Liver (tissue), 3 donors: ENCODE data around the gene CABP4.

Experiments
- EGR1 ChIP-seq, 2 donors: IDR thresholded peaks; 2 replicates each; pipeline ENCODE4 v1.6.1; 2016 to 2018; ENCODE audit warnings: antibody characterized with exemption in 2 of 2, low read depth in 2 of 2
- HNF4G ChIP-seq: IDR thresholded peaks from 2 replicates; pipeline ENCODE4 v1.6.1; 2016; ENCODE audit warnings: antibody characterized with exemption
- TAF1 ChIP-seq: conservative IDR thresholded peaks from 2 replicates; pipeline ENCODE4 v1.6.1; 2016; ENCODE audit warnings: antibody characterized with exemption, mild to moderate bottlenecking
- YY1 ChIP-seq: IDR thresholded peaks from 2 replicates; pipeline ENCODE4 v1.6.1; 2016; ENCODE audit warnings: antibody characterized with exemption, mild to moderate bottlenecking
- TF ChIP-seq, protein P1 (sequence below): fragments of 150-350 bp; IDR thresholded peaks from 2 replicates; pipeline ENCODE4 v1.5.1; 2017; ENCODE audit warnings: improper control_type of control experiment, low read depth, low read length; ENCODE audit not compliant: missing input control
- TF ChIP-seq, protein P2 (sequence below): IDR thresholded peaks from 2 replicates; pipeline ENCODE4 v1.6.1; 2016; ENCODE audit warnings: antibody characterized with exemption
- donor health status: healthy.
- donor health status: healthy.

- TF ChIP-seq, protein P1, sequence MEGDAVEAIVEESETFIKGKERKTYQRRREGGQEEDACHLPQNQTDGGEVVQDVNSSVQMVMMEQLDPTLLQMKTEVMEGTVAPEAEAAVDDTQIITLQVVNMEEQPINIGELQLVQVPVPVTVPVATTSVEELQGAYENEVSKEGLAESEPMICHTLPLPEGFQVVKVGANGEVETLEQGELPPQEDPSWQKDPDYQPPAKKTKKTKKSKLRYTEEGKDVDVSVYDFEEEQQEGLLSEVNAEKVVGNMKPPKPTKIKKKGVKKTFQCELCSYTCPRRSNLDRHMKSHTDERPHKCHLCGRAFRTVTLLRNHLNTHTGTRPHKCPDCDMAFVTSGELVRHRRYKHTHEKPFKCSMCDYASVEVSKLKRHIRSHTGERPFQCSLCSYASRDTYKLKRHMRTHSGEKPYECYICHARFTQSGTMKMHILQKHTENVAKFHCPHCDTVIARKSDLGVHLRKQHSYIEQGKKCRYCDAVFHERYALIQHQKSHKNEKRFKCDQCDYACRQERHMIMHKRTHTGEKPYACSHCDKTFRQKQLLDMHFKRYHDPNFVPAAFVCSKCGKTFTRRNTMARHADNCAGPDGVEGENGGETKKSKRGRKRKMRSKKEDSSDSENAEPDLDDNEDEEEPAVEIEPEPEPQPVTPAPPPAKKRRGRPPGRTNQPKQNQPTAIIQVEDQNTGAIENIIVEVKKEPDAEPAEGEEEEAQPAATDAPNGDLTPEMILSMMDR, result no peak
- TF ChIP-seq EGR1 (IDR thresholded peaks at IDR 0.05; ENCODE audit: low read depth in 2 of 2) (no peak), HNF4G (no peak), YY1 (no peak), TAF1 (no peak)
- TF ChIP-seq, protein P2, sequence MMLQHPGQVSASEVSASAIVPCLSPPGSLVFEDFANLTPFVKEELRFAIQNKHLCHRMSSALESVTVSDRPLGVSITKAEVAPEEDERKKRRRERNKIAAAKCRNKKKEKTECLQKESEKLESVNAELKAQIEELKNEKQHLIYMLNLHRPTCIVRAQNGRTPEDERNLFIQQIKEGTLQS, result no peak
These were observed 42.6 kb downstream of the CABP4 start for GRCh38 chr11:67497656-67498291.
